Fibroblast of the aortic adventitia (primary cell): ENCODE data around the gene GALP. TPM values are rescaled to one million over a fixed set of nuclear protein-coding genes. Genes with fewer than 3 reads are reported as not detected.
"Not testable (repeated sequence)": the region's sequence is repeated elsewhere in the genome, so short reads cannot be mapped to it uniquely, and the experiment has no call there.

Experiments
- DNase-seq: peaks from one replicate; pipeline ENCODE4 v3.0.0-alpha.2; 2010; ENCODE audit warnings: low read depth
- H3K4me3 ChIP-seq: 2 replicates; pipeline ENCODE4 v1.5.1; 2011; ENCODE audit warnings: low read depth, mild to moderate bottlenecking, control low read depth, low read length, moderate library complexity
- total RNA-seq: library from RNA; depleted of rRNA; stranded (reverse); fragments of >200 nt; gene quantifications from 2 replicates; pipeline ENCODE4 v1.2.3, GENCODE V29; 2012; ENCODE audit warnings: low replicate concordance
- TF ChIP-seq, protein P1 (sequence below): IDR thresholded peaks from 2 replicates; pipeline ENCODE4 v1.5.1; 2011; ENCODE audit warnings: mild to moderate bottlenecking, low read length, control low read depth, inconsistent platforms; ENCODE audit not compliant: insufficient read depth

The GALP gene
- total RNA-seq, 1 donor, result not detected

GRCh38 chr19:56177564-56178243 lies 1.9 kb downstream of the GALP start:
- DNase-seq, result no peak
- H3K4me3 ChIP-seq, result no peak overlapping the region
- TF ChIP-seq, protein P1, sequence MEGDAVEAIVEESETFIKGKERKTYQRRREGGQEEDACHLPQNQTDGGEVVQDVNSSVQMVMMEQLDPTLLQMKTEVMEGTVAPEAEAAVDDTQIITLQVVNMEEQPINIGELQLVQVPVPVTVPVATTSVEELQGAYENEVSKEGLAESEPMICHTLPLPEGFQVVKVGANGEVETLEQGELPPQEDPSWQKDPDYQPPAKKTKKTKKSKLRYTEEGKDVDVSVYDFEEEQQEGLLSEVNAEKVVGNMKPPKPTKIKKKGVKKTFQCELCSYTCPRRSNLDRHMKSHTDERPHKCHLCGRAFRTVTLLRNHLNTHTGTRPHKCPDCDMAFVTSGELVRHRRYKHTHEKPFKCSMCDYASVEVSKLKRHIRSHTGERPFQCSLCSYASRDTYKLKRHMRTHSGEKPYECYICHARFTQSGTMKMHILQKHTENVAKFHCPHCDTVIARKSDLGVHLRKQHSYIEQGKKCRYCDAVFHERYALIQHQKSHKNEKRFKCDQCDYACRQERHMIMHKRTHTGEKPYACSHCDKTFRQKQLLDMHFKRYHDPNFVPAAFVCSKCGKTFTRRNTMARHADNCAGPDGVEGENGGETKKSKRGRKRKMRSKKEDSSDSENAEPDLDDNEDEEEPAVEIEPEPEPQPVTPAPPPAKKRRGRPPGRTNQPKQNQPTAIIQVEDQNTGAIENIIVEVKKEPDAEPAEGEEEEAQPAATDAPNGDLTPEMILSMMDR, result no peak

DNA sequence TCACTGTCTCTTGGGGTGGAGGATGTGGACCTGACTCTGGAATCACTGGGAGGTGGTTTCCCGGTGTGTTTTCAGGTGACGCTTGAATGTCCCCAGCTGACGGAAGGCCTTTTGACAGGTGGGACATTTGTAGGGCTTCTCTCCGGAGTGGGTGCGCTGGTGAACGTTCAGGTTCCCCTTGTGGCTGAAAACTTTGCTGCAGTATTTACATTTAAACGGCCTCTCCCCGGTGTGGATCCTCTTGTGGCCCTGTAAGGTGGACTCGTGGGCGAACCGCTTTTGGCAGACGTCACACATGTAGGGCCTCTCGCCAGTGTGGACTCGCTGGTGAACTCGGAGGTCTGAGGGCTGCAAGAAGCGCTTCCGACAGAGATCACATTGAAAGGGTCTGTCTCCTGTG lies 14.0 kb downstream of the GALP start:
- DNase-seq, result no peak
- TF ChIP-seq, protein P1, result no peak
- H3K4me3 ChIP-seq, result no peak overlapping the region

DNA sequence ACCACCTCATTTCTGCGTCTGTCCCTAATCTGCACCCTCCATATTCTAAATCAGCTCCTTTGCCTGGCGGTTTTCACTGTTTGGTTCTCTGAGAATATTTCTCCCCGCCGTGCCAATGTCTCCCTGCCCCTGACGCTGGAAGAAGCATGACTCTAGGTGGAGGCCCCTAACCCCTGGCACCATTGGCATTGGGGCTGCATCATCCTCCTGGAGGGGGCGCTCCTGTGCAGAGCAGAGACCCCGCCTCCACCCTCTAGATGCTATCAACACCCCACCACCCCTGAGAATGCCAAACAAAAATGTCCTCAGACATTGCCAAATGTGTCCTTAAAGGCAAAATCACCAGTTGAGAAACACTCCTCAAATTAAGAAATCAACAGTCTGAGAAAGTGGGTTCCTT lies 15.3 kb downstream of the GALP start:
- H3K4me3 ChIP-seq, result no peak overlapping the region
- no peak for DNase-seq
- TF ChIP-seq, protein P1, result no peak

DNA sequence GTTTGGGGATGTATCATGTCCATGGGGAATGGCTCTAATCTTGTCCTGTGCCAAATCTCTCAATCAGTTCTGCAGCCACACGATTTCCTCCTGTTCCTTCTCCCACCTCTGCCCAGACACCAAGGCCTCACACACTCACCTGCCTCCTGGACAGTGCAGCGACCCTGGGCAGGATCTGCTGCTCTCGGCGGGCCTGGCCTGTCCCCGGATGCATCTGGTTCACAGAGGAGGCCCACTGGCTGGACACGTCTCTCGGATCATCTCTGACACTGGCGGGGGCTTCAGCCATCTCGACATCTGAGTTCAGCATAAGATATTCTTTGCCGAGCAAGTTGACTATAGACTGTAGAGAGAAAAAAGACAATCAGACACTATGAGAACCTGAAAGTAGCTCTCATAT lies 15.9 kb downstream of the GALP start:
- DNase-seq, result no peak
- H3K4me3 ChIP-seq, result no peak overlapping the region
- TF ChIP-seq, protein P1, result no peak

- DNase-seq, result no peak
- TF ChIP-seq, protein P1, result no peak
- no peak overlapping the region for H3K4me3 ChIP-seq
Observed at GRCh38 chr19:56193981-56194640, 18.3 kb downstream of the GALP start.

DNA sequence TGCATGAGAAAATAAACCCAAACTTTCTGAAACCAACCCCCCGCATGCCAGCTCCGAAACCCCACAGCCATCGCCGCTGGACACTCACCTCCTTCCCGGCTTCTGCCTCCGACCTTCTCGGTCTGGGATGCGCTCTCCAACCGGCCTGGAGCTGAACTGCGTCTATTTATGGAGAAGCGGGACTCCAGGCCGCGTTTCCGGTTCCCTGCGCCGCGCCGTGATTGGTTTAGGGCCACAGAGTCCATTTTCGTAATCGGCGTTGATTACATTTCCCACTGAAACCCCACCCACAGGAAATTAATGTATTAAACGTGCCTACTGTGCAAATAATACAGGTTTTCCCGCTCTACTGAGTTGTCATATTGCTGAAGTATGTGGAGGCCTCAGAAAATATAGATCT lies 21.8 kb downstream of the GALP start, which contains the start of gene ZSCAN5B:
TSS of gene ZSCAN5B (minus strand) at position 138 of the 400 bp plus-strand sequence. CDS start 4,731 bp downstream, outside the sequence.
- not testable (repeated sequence) for H3K4me3 ChIP-seq, DNase-seq

- DNase-seq, result no peak
- TF ChIP-seq, protein P1, result no peak
Observed at GRCh38 chr19:56199687-56200086, 23.9 kb downstream of the GALP start.

More at GRCh38 chr19:56199687-56200086, 23.9 kb downstream of the GALP start:
- no peak overlapping the region for H3K4me3 ChIP-seq
